ENCODE results near the gene PRIM1.
"Not testable (repeated sequence)": the region's sequence is repeated elsewhere in the genome, so short reads cannot be mapped to it uniquely, and the experiment has no call there.

The PRIM1 gene

GRCh38 chr12:56716933-56717880, 34.9 kb downstream of the PRIM1 start:
- no peak for DNase-seq (ENCODE audit: low read depth in 2 of 2)

- DNase-seq (ENCODE audit: low read depth in 2 of 2) = no peak
These were observed 35.7 kb downstream of the PRIM1 start for GRCh38 chr12:56716458-56716857.

- no peak for DNase-seq (ENCODE audit: low read depth in 2 of 2)
These were observed 36.3 kb downstream of the PRIM1 start for GRCh38 chr12:56715798-56716197.

DNA sequence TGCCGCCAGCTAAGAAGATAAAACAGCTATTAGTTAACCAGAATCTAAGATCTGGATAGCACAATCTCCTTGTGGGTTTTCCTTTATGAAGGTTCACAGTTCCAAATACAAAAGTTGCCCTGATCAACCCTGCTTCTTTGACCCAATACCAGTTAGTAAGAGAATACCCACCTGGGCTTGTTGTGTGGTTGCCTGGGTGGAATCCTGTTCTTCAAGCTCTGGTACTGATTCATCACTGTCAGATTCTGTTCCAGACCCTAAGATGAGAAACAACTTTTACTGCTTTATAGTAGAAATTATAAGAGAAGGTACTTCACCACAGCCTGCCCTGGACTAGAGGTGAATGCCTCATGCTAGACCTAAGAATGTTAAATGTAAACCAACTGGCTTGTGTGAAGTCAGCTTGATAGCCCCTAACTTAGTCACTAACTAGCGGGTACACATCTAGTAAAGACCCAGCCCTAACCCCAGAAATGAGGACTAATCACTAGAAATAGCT, 37.6 kb downstream of the PRIM1 start:
- DNase-seq (ENCODE audit: low read depth in 2 of 2) = no peak

GRCh38 chr12:56713345-56713744, 38.8 kb downstream of the PRIM1 start:
- no peak for DNase-seq (ENCODE audit: low read depth in 2 of 2)

GRCh38 chr12:56709759-56710376, 42.3 kb downstream of the PRIM1 start:
- DNase-seq (ENCODE audit: low read depth in 2 of 2) = no peak

DNA sequence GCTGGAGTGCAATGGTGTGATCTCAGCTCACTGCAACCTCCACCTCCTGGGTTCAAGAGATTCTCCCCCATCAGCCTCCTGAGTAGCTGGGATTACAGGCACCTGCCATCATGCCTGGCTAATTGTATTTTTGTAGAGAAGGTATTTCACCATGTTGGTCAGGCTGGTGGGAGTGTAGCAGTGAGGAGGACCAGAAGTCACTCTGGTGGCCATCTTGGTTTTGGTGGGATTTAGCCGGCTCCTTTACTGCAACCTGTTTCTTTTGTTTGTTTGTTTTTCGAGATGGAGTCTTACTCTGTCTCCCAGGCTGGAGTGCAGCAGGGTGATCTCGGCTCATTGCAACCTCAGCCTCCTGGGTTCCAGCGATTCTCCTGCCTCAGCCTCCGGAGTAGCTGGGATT, 47.6 kb downstream of the PRIM1 start:
- DNase-seq (ENCODE audit: low read depth in 2 of 2) = not testable (repeated sequence)

- no peak for DNase-seq (ENCODE audit: low read depth in 2 of 2)
These were observed 53.0 kb downstream of the PRIM1 start for GRCh38 chr12:56699020-56699661.

DNA sequence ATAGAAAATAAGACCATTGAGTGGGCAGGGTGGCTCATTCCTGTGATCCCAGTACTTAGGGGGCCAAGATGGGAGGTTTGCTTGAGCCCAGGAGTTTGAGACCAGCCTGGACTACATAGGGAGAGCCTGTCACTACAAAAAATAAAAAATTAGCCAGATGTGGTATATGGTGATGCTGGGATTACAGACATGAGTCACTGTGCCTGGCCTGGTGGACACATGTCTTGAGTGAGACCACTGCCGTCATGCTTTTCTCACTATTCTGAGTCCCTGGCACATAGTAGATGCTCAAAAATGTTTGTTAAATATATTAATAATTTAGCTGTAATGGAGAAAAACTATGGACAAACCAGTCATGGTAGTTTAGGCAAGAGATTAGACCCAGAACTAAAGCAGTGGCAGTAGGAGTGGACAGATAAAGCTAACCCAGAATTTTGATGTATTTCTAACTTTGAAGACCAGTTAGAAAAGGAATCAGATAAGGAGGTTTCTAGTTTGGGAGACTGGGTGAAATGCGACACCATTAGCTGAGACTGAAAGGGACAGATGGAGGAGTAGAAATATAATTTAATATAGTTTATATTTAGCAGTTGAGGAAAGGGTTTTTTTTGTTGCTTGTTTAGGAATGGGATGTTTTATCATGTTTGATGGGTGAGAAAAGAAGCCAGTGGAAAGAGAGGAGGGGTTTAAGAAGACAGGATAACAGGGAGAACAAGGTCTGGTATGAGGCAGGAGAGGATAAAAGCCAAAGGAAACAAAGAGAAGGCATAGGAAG, 56.6 kb downstream of the PRIM1 start:
- DNase-seq (ENCODE audit: low read depth in 2 of 2) = no peak

GRCh38 chr12:56694161-56694560, 58.0 kb downstream of the PRIM1 start:
- DNase-seq (ENCODE audit: low read depth in 2 of 2) = no peak

GRCh38 chr12:56688846-56689109, 63.3 kb downstream of the PRIM1 start:
- no peak for DNase-seq (ENCODE audit: low read depth in 2 of 2)

- DNase-seq (ENCODE audit: low read depth in 2 of 2) = peak; percentile 94 to 96
These were observed 63.8 kb downstream of the PRIM1 start, which contains the start of gene PTGES3 for GRCh38 chr12:56688129-56688845. Gene PTGES3 (minus strand): TSS chr12:56688284. CDS start chr12:56687999, 285 bp downstream.

- DNase-seq (ENCODE audit: low read depth in 2 of 2) = peak; percentile 26 to 32
These were observed 64.6 kb downstream of the PRIM1 start for GRCh38 chr12:56687223-56688128.

- DNase-seq (ENCODE audit: low read depth in 2 of 2) = no peak
These were observed 67.3 kb downstream of the PRIM1 start for GRCh38 chr12:56684745-56685359.

DNA sequence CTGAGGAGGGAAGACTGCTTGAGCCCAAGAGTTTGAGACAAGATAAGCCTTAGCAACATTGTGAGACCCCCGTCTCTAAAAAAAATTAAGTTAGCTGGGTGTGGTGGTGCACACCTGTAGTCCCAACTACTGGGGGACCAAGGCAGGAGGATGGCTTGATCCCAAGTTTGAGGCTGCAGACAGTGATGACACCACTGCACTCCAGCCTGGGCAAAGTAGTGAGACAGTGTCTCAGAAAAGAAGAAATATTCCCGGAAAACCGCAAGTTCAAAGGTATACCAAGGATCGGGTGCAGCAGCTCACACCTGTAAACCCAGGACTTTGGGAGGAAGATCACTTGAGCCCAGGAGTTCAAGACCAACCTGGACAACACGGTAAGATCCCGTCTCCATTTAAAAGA, 69.8 kb downstream of the PRIM1 start:
- DNase-seq (ENCODE audit: low read depth in 2 of 2) = no peak

Data from stimulated activated CD8-positive, alpha-beta memory T cell treated with anti-CD3 and anti-CD28 coated beads, Interleukin-15, amount 100 ng/mL, for 4 hours (primary cell).